GM18507 (cell line): ENCODE data around the gene TAS2R19.
"Not testable (repeated sequence)": the region's sequence is repeated elsewhere in the genome, so short reads cannot be mapped to it uniquely, and the experiment has no call there.

Source experiments
- DNase-seq: peaks from one replicate; pipeline ENCODE4 v3.0.0; 2011; ENCODE audit warnings: low read depth; ENCODE audit not compliant: insufficient read length; ENCODE audit errors: extremely low spot score
- FAIRE-seq: peaks from 2 replicates; lab custom pipeline; 2011; peaks lifted over from hg19 to GRCh38; lab: Jason Lieb, UNC

Gene TAS2R19, protein sequence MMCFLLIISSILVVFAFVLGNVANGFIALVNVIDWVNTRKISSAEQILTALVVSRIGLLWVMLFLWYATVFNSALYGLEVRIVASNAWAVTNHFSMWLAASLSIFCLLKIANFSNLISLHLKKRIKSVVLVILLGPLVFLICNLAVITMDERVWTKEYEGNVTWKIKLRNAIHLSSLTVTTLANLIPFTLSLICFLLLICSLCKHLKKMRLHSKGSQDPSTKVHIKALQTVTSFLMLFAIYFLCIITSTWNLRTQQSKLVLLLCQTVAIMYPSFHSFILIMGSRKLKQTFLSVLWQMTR

DNA sequence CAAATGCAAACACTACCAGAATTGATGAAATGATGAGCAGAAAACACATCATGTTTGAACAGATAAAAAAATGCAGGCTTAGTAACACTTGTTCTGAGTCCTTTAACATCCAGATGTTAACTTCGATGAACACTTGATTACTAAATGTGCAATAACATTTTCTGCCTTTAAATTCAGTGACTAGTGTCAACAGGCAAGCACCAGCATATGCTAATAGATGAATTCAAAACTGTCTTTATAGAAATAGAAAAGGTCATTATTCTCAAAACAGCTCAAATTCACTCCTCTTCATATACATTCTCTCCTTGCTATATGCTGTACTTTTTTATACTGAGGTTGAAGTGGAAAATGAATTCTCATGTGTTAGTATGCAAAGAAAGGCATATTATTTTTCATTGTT is at the start of gene TAS2R19:
TSS of gene TAS2R19 (minus strand) at position 101 of the 400 bp plus-strand sequence. CDS start at position 52, 49 bp downstream.
- DNase-seq, result no peak
- FAIRE-seq, result no peak

DNA sequence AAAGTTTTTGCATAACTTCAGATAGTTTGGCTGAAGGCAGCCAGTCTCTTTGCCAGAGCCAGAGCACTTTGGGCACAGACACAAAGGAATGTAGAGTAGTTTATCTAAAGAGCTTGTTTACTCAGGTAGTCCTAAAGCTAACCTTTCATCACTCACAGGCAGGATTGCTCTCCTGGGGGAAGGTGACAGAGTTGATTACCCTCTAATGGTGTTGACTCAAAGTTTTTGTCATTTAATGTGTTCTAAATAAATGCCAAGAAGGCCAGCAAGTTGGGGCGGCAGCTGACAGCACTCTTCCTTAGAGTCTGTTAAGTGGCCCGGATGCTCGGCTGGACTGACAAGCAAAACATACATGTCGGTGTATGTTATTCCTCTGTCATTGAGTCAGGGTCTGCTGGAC is 49.0 kb upstream of the TAS2R19 start:
- DNase-seq (no peak), FAIRE-seq (no peak)

DNA sequence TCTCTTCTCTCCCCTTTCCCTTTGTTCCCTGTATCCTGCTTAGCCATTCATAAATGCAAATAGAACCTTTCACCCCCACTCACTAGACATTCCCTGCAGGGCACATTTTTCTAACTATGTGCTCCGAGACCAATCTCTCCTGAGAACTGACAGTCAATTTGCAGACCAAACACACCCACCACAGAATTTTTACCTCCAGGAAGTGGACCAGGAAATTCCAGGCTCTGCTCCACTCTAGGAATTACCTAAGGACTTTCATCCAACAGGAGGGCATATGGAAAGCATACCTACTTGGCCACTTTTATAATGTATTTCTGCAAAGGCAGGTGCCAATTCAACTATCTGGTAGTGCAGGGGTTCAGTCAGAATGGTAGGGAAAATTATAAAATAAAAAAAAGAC is 48.6 kb upstream of the TAS2R19 start:
- FAIRE-seq (no peak), DNase-seq (no peak)

DNA sequence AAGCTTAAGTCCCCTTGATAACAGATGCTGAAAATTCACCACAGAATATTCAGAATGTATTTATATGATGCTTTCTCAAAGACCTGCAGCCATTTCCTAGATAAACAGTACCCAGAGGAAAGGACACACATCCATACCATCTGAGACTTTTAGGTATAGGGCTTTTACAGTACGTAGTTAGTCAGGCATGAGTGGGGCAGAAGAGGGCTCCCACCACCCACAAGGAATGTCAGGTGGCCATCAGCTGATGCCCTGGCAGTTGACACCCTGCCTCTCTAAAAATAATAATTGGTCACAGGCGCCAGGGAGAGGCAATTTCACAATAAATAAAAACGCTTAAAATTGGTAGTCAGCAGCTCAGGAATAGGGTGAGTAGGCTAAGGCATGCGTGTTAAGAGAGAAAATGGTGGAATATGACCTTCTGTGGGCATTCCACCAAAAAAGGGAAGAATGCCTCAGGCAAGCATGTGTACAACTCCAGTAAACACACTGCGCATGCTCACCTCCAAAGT is 47.5 kb upstream of the TAS2R19 start:
- DNase-seq (no peak), FAIRE-seq (no peak)

DNA sequence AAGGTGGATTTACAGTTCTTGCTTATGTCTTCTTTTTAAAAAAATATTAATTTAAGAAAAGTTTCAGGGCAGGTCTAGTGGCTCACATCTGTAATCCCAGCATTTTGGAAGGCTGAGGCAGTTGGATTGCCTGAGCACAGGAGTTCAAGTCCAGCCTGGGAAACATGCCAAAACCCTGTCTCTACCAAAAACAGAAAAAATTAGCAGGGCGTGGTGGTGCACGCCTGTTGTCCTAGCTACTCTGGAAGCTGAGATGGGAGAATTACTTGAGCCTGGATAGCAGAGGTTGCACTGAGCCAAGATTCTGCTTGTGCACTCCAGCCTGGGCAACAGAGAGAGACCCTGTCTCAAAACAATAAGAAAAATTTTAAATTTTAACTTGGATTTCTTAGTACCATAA is 45.1 kb upstream of the TAS2R19 start:
- no peak for DNase-seq
- no peak for FAIRE-seq

DNA sequence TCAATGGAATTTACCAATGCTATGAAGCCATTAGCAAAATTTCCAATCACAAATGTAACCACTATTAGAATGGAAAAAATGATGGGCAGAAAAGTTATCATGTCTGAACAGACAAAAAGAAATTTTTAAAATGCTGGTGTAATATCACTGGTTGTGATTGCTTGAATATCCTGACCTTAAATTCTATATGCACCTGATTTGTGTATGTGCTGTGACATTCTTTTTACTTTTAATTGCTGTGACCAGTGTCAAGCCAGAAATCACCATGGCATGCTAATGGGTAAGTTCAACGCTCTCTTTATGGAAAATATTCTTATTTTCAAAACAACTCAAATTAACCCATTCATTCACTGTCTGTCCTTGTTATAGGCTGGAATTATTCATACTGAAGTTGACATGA is 39.8 kb upstream of the TAS2R19 start, which contains the start of gene TAS2R46:
TSS of gene TAS2R46 (minus strand) at position 101 of the 400 bp plus-strand sequence. CDS start at position 101, 0 bp downstream.
- not testable (repeated sequence) for DNase-seq, FAIRE-seq

DNA sequence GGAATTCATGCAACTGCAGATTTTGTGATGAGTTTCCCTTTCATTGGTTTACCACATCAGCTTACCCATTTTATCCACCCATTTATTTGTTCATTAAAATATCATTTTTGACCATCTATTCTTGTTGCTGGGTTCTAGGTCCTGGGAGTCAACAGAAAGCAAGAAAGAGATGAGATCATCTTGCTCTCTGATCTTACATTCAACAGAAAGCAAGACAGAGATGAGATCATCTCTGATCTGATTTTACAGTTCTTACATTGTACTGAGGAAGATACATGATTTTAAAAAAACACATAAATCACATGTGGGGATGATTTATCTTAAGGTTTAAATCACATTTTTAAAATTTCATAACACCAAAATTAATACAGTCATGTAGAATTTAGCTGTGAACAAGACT is 37.4 kb upstream of the TAS2R19 start:
- DNase-seq (no peak), FAIRE-seq (peak; percentile 59)

DNA sequence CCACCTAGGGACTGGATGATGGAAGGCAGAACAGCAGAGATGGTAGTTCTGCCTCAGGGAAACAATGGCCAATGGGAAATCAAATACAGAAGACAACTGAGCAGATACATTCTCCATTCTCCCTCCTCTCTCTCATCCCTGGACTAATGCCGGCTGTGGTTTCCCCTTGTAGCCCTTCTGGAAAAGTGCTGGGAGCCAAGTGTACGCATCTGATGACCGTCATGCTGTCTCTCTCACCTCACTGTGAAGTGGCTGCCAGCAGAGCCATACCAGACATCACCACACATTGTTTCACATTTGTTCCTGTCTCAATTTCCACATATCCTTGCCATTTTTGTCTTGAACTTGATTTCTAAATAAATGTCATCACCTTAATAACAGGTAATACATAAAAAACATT is 36.6 kb upstream of the TAS2R19 start:
- FAIRE-seq (no peak), DNase-seq (no peak)

DNA sequence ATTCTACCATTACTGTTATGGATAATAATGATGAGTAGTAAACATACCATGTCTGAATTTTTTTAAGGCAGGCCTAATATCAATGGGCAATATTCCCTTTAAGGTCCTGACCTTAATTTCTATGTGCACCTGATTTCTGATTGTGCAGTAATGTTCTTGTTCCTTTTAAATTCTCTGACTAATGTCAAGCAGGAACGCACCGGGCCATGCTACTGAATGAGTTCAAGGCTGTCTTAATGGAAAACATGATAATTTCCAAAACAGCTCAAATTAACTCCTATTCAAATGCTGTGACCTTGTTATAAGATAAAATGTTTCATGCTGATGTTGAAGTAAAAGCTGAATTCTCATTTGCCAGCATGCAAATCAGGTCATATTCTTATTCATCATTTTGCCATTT is 32.9 kb upstream of the TAS2R19 start:
- DNase-seq, result no peak
- no peak for FAIRE-seq

DNA sequence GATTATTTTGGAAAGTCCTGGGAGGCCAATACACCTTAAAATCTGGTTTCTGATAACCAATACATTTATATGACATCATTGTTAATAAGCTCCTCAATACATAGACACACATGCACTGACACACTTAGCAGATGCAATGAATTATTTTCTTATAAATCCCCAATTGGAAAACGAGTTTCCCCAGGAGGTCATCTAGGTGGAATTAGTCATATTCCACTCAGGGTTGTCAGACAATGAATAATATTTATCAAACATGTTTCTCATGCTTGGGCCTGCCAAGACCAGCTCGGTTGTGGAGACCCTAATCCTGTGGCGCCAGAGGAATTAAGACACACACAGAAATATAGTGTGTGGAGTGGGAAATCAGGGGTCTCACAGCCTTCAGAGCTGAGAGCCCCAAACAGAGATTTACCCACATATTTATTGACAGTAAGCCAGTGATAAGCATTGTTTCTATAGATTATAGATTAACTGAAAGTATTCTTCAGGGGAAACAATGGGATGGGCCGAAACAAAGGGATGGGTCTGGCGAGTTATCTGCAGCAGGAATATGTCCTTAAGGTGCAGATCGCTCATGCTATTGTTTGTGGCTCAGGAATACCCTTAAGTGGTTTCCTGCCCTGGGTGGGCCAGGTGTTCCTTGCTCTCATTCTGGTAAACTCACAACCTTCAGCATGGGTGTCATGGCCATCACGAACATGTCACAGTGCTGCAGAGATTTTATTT is 27.5 kb upstream of the TAS2R19 start:
- not testable (repeated sequence) for FAIRE-seq, DNase-seq

DNA sequence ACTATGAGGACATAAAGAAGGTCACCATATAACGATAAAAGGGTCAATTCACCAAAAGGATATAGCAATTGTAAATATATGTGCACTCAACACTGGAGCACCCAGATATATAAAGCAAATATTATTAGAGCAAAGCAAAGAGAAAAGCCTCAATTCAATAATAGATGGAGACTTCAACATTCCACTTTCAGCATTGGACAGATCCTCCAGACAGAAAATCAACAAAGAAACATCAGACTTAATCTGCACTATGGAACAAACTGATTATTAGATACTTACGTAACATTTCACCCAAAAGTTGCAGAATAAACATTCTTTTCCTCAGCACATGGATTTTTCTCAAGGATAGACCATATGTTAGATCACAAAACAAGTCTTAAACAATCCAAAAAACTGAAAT is 18.9 kb upstream of the TAS2R19 start:
- not testable (repeated sequence) for FAIRE-seq, DNase-seq

DNA sequence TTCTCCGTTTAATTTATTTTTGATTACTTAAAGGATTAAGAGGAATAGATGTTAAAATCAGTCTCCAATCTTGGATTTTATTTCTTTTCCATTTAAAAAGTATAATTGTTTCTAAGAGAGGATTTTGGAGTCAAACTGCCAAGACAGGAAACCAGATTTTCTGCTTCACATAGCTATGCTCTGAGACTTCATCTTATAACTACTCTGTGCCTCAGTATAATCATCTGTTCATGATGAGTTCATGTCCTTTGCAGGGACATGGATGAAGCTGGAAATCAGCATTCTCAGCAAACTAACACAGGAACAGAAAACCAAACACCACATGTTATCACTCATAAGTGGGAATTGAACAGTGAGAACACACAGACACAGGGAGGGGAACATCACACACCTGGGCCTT is 17.7 kb upstream of the TAS2R19 start:
- FAIRE-seq, result no peak

DNA sequence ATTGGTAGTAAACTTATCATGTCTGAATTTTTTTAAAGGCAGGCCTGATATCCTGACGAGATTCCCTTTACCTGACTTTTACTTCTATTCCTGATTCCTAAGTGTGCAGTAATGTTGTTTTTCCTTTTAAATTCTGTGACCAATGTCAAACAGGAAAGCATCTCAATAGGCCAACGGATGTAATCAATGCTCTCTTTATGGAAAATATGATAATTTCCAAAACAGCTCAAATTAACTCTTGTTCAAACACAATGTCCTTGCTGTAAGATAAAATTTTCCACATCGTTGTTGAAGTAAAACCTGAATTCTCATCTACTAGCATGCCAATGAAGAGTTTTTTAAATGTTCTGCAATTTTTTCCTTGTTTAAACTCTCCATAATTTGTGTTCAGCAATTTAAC is 16.8 kb upstream of the TAS2R19 start:
- DNase-seq, result no peak
- FAIRE-seq, result peak; percentile 51

More for the DNA sequence above, 17.7 kb upstream of the TAS2R19 start:
- DNase-seq, result no peak

DNA sequence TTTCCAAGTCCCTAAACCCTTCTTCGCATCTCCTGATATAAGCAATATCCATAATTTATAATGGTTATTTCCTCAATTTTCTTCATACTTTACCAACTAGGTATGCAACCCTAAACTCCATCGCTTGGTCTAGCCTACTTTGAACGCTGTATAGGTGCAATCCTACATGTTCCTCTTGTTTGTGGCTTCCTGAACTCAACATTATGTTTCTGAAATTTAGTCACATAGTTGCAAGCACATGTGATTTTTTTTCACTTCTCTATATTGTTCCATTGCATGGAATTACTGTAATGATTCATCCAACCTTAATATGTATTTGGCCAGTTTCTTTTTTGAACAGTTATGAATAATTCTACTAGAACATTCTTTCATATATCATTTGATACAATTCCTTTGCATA is 11.5 kb upstream of the TAS2R19 start:
- peak; percentile 75 for FAIRE-seq
- DNase-seq, result not testable (repeated sequence)

DNA sequence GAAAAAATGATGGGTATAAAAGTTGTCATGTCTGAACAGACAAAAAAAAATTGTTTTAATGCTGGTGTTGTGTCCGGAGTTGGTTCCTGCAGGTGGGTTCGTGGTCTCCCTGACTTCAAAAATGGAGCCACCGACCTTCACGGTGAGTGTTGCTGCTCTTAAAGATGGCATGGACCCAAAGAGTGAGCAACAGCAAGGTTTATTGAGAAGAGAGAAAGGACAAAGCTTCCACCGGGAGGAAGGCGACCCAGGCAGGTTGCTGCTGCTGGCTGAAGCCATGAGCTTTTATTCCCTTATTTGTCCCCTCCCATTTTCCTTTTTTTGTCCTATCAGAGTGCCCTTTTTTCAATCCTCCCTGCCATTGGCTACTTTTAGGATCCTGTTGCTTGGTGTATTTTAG is 8.9 kb upstream of the TAS2R19 start, which contains the start of gene TAS2R31:
TSS of gene TAS2R31 (minus strand) at position 101 of the 400 bp plus-strand sequence. CDS start at position 29, 72 bp downstream.
- DNase-seq (no peak), FAIRE-seq (no peak)

DNA sequence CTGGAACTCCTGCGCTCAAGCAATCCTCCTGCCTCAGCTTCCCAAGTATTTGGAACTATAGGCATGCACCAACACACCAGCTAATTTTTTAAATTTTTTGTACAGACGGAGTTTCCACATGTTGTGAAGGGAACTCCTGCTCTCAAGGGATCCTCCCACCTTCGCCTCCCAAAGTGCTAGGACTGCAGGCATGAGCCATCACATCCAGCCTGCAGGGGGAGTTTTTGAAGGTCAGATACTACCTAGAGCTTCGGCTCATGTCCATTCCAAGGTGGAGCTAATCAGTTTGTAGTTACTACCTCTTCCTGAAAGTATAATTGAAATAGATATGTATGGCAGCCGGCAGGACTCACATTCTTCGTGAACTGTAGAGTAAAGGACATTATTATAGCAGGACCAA is 3.7 kb upstream of the TAS2R19 start:
- FAIRE-seq (no peak), DNase-seq (no peak)

DNA sequence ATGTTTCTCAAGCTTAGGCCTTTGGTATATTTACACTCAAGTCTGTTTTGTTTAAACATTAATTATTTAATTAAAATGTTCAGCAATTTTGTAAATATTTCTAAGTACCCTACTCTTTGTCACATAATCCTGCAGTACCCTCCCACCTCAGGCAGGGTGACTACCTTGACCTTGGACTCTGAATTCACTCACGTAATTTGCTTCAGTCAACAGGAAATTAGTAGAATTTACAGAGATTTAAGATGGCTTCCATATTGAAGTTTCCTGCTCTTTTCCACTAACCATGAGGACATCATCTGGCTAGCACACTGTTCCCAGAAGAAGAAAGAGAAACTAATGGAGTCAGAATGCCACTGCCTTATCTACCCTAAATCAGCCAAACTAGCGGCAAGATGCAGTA is 967 bp upstream of the TAS2R19 start:
- DNase-seq (no peak), FAIRE-seq (no peak)

DNA sequence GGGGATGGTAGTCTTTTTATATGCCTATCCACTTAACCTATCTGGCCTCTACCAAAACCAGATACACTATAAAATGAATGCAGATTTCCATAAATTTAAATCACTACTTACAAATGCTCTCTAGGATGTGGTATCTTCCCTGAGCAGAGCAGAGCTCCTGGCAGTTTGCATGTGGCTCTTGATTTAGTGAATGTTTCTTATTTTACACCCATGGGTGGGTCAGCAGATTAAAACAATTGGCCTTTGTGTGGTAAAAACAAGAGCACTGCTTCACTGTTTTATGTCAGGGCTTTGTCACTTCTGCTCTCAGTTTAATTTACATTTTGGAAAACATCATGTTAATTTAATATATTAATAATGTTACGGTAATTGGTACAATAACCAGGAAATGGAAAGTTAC is 5.5 kb downstream of the TAS2R19 start:
- DNase-seq (no peak), FAIRE-seq (no peak)

DNA sequence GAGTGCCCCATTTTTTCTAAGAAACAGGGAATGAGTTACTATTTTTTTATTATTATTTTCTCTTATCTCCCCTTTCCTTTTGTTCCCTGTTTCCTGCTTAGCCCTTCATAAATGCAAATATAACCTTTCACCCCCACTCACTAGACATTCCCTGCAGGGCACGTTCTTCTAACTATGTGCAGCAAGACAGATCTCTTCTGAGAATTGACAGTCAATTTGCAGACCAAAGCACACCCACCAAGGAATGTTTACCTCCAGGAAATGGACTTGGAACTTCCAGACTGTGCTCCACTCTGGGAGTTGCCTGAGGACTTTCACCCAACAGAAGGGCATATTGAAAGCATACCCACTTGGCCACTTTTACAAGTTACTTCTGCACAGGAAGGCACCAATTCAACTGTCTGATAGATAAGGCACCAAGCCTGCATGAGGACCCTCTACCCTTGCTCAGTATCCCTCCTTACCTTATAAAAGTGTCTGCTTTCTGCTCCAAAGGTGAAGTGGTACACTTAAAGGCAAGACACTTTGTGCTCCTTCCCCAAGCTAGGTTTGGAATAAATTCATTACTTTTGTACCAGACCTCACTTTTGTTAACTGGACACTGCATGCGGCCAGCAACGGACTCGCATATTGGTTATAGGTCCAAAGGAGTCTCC is 6.5 kb downstream of the TAS2R19 start:
- FAIRE-seq (no peak), DNase-seq (no peak)

DNA sequence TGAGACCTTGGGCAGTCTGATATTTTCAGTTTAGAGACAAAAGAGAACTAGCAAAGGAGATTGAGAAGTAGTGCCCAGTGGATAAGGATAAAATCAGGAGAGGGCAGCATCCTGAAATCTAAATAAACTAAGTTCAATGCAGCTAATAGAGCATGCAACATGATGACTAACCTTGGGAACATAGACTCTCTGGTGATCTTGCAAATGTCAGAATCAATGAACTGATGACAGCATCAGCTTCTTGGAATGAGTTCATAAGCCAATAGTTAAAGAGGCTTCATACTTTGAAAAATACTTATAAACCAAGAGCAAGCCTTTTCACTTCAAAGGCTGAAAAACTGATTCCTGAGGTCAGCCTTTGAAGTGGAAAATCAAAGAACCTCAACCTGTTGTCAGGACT is 8.2 kb downstream of the TAS2R19 start:
- no peak for DNase-seq

More for the DNA sequence above, 8.2 kb downstream of the TAS2R19 start:
- FAIRE-seq, result no peak
